ENCODE results near the gene SOX18. TPM values are rescaled to one million over a fixed set of nuclear protein-coding genes. Genes with fewer than 3 reads are reported as not detected.
A peak's percentile ranks its signal among the peaks of the same experiment; 100 is the strongest.

The SOX18 gene
- total RNA-seq, 4 donors from 2014 or later = 2.9 to 6.5 (median 5.6) TPM

- in situ Hi-C loops (cut with MboI; ENCODE audit: low sequenced_read_pairs in 4 of 4) = no loop called here
- no peak for DNase-seq
- H3K27ac ChIP-seq = peak overlapping the region; percentile 54 to 76 (median 64)
- intact Hi-C loops (cut with DNase I; ENCODE audit: low total_unique reads) = no loop called here
- no peak for TF ChIP-seq CTCF (IDR thresholded peaks at IDR 0.05 in 4 of 5, conservative IDR thresholded peaks at IDR 0.05 in 1 of 5)
- no peak for TF ChIP-seq POLR2A (IDR thresholded peaks at IDR 0.05)
- no peak for ATAC-seq
- H3K27me3 ChIP-seq = peaks cover 52 to 73% (median 67%) of the 10 kb centered on the region in 3 donors
- H3K9me3 ChIP-seq = no peaks in the 10 kb centered on the region
- H3K4me3 ChIP-seq = peak overlapping the region; percentile 29 to 49 (median 36)
- H3K4me1 ChIP-seq = peaks cover 3 to 21% of the 10 kb centered on the region in 2 donors
- H3K36me3 ChIP-seq = no peaks in the 10 kb centered on the region
Measured at GRCh38 chr20:64042054-64042781, 7.2 kb downstream of the SOX18 start.

- peaks cover 55 to 78% (median 67%) of the 10 kb centered on the region in 3 donors for H3K27me3 ChIP-seq
- peaks cover 3 to 21% of the 10 kb centered on the region in 2 donors for H3K4me1 ChIP-seq
- H3K9me3 ChIP-seq = no peaks in the 10 kb centered on the region
- TF ChIP-seq CTCF (IDR thresholded peaks at IDR 0.05 in 4 of 5, conservative IDR thresholded peaks at IDR 0.05 in 1 of 5) = no peak
- no peak for TF ChIP-seq POLR2A (IDR thresholded peaks at IDR 0.05)
- no peaks in the 10 kb centered on the region for H3K36me3 ChIP-seq
- DNase-seq = no peak
- peak overlapping the region in 2 of 4 donors; percentile 35 to 37 for H3K4me3 ChIP-seq
- ATAC-seq = no peak
- intact Hi-C loops (cut with DNase I; ENCODE audit: low total_unique reads) = no loop called here
- in situ Hi-C loops (cut with MboI; ENCODE audit: low sequenced_read_pairs in 4 of 4) = no loop called here
- peak overlapping the region; percentile 54 to 76 (median 64) for H3K27ac ChIP-seq
Measured at GRCh38 chr20:64041781-64042053, 7.7 kb downstream of the SOX18 start.

GRCh38 chr20:64041040-64041780 is 8.2 kb downstream of the SOX18 start:
- H3K27ac ChIP-seq = peak overlapping the region; percentile 54 to 76 (median 64)
- no peaks in the 10 kb centered on the region for H3K9me3 ChIP-seq
- DNase-seq = no peak
- H3K4me1 ChIP-seq = peaks cover 3 to 21% of the 10 kb centered on the region in 2 donors
- intact Hi-C loops (cut with DNase I; ENCODE audit: low total_unique reads) (no loop called here), in situ Hi-C loops (cut with MboI; ENCODE audit: low sequenced_read_pairs in 4 of 4) (no loop called here)
- no peak for ATAC-seq
- no peaks in the 10 kb centered on the region for H3K36me3 ChIP-seq
- peaks cover 55 to 74% (median 63%) of the 10 kb centered on the region in 3 donors for H3K27me3 ChIP-seq
- TF ChIP-seq CTCF (IDR thresholded peaks at IDR 0.05 in 4 of 5, conservative IDR thresholded peaks at IDR 0.05 in 1 of 5) (no peak), POLR2A (IDR thresholded peaks at IDR 0.05) (no peak)
- H3K4me3 ChIP-seq = peak overlapping the region in 2 of 4 donors; percentile 35 to 37

GRCh38 chr20:64040231-64041039 is 9.0 kb downstream of the SOX18 start:
- Histone ChIP-seq H3K27ac (peak overlapping the region in 3 of 4 donors; percentile 54 to 76 (median 71)), H3K4me3 (no peak overlapping the region), H3K4me1 (peaks cover 3 to 21% of the 10 kb centered on the region in 2 donors), H3K36me3 (no peaks in the 10 kb centered on the region), H3K9me3 (no peaks in the 10 kb centered on the region), H3K27me3 (peaks cover 50 to 68% (median 57%) of the 10 kb centered on the region in 3 donors)
- TF ChIP-seq POLR2A (IDR thresholded peaks at IDR 0.05) (no peak), CTCF (IDR thresholded peaks at IDR 0.05 in 4 of 5, conservative IDR thresholded peaks at IDR 0.05 in 1 of 5) (no peak)
- in situ Hi-C loops (cut with MboI; ENCODE audit: low sequenced_read_pairs in 4 of 4) (no loop called here), intact Hi-C loops (cut with DNase I; ENCODE audit: low total_unique reads) (no loop called here)
- DNase-seq (no peak), ATAC-seq (no peak)

Data from gastrocnemius medialis (tissue), 4 donors.